OCI-LY7 (cell line): ENCODE measurements around the gene RECK.

Experiments used
- CTCF ChIP-seq: fragments of 200-600 bp; sonication (generic); conservative IDR thresholded peaks from 2 replicates; pipeline ENCODE4 v1.5.1; 2014; ENCODE audit warnings: mild to moderate bottlenecking, antibody characterized with exemption, low read length, moderate library complexity, mixed read lengths
- EZH2phosphoT487 ChIP-seq: fragments of 200-600 bp; sonication (generic); IDR thresholded peaks from 2 replicates; pipeline ENCODE4 v1.6.1; 2018; ENCODE audit warnings: low read depth, borderline replicate concordance, mild to moderate bottlenecking, mixed run types, antibody characterized with exemption, low read length, moderate library complexity, mixed read lengths

GRCh38 chr9:36153746-36154145 lies 117.0 kb downstream of the RECK start:
- no peak for TF ChIP-seq CTCF
- no peak for TF ChIP-seq EZH2phosphoT487
